ENCODE measurements around the gene AKAP7. TPM values are rescaled to one million over a fixed set of nuclear protein-coding genes. Genes with fewer than 3 reads are reported as not detected.

The AKAP7 gene
- total and polyA plus RNA-seq, 4 donors = 4.2 to 25.0 (median 8.6) TPM

- no peak for ATAC-seq (ENCODE audit: insufficient read depth, low FRiP score)
- TF ChIP-seq CTCF (IDR thresholded peaks at IDR 0.05; ENCODE audit: control extremely low read depth, extremely low read depth) = no peak
- WGBS, 2 donors = 93 to 97% methylated on average over 1 of the region's 1 CpG
Measured at GRCh38 chr6:131277591-131277990, 142.3 kb downstream of the AKAP7 start.

GRCh38 chr6:131281471-131282270, 146.4 kb downstream of the AKAP7 start:
- Histone ChIP-seq H3K9me3 (ENCODE audit: control insufficient read depth in 4 of 4, insufficient read depth in 3 of 4, low read length in 3 of 4) (no peaks in the 10 kb centered on the region), H3K27ac (ENCODE audit: low read depth in 1 of 2, low read length in 1 of 2) (peak overlapping the region in 1 of 2 donors; percentile 5), H3K27me3 (ENCODE audit: control insufficient read depth in 3 of 3, insufficient read depth in 3 of 3, low read length in 2 of 3) (no peaks in the 10 kb centered on the region), H3K4me3 (no peak overlapping the region), H3K36me3 (ENCODE audit: control insufficient read depth in 4 of 4, insufficient read depth in 4 of 4, low read length in 4 of 4) (no peaks in the 10 kb centered on the region), H3K4me1 (ENCODE audit: control insufficient read depth in 5 of 5, insufficient read depth in 5 of 5, low read length in 5 of 5) (peaks cover 0 to 12% (median 6%) of the 10 kb centered on the region in 5 donors), H3K9ac (ENCODE audit: insufficient read depth in 1 of 2, low read length in 2 of 2) (no peak overlapping the region)
- no peak for TF ChIP-seq CTCF (IDR thresholded peaks at IDR 0.05; ENCODE audit: control extremely low read depth, extremely low read depth)
- DNase-seq (peak; percentile 74 to 88 (median 78)), ATAC-seq (ENCODE audit: insufficient read depth, low FRiP score) (peak; percentile 58)
- WGBS, 2 donors = 14 to 25% methylated on average over 16 of the region's 16 CpGs

More at GRCh38 chr6:131277591-131277990, 142.3 kb downstream of the AKAP7 start:
- Histone ChIP-seq H3K4me3 (no peak overlapping the region), H3K9ac (ENCODE audit: insufficient read depth in 1 of 2, low read length in 2 of 2) (no peak overlapping the region), H3K27me3 (ENCODE audit: control insufficient read depth in 3 of 3, insufficient read depth in 3 of 3, low read length in 2 of 3) (no peaks in the 10 kb centered on the region), H3K36me3 (ENCODE audit: control insufficient read depth in 4 of 4, insufficient read depth in 4 of 4, low read length in 4 of 4) (no peaks in the 10 kb centered on the region), H3K4me1 (ENCODE audit: control insufficient read depth in 5 of 5, insufficient read depth in 5 of 5, low read length in 5 of 5) (peaks cover 0 to 12% (median 6%) of the 10 kb centered on the region in 5 donors), H3K9me3 (ENCODE audit: control insufficient read depth in 4 of 4, insufficient read depth in 3 of 4, low read length in 3 of 4) (no peaks in the 10 kb centered on the region), H3K27ac (ENCODE audit: low read depth in 1 of 2, low read length in 1 of 2) (no peak overlapping the region)
- no peak for DNase-seq

GRCh38 chr6:131282365-131282764, 147.1 kb downstream of the AKAP7 start:
- no peaks in the 10 kb centered on the region for H3K9me3 ChIP-seq (ENCODE audit: control insufficient read depth in 4 of 4, insufficient read depth in 3 of 4, low read length in 3 of 4)

More at GRCh38 chr6:131282365-131282764, 147.1 kb downstream of the AKAP7 start:
- Histone ChIP-seq H3K4me1 (ENCODE audit: control insufficient read depth in 5 of 5, insufficient read depth in 5 of 5, low read length in 5 of 5) (peaks cover 0 to 12% (median 6%) of the 10 kb centered on the region in 5 donors), H3K27me3 (ENCODE audit: control insufficient read depth in 3 of 3, insufficient read depth in 3 of 3, low read length in 2 of 3) (no peaks in the 10 kb centered on the region), H3K9ac (ENCODE audit: insufficient read depth in 1 of 2, low read length in 2 of 2) (no peak overlapping the region), H3K27ac (ENCODE audit: low read depth in 1 of 2, low read length in 1 of 2) (no peak overlapping the region), H3K4me3 (no peak overlapping the region), H3K36me3 (ENCODE audit: control insufficient read depth in 4 of 4, insufficient read depth in 4 of 4, low read length in 4 of 4) (peaks cover 0 to 3% (median 0%) of the 10 kb centered on the region in 4 donors)
- ATAC-seq (ENCODE audit: insufficient read depth, low FRiP score) (no peak), DNase-seq (peak in 2 of 3 donors; percentile 22 to 26)
- TF ChIP-seq CTCF (IDR thresholded peaks at IDR 0.05; ENCODE audit: control extremely low read depth, extremely low read depth) = no peak
- WGBS, 2 donors = 73 to 77% methylated on average over 5 of the region's 5 CpGs

All from lung (tissue), 12 donors.